Lower leg skin (tissue), 3 donors: ENCODE data around the gene FAM131A.

Experiments
- CTCF ChIP-seq, 3 donors: fragments of 450-650 bp; IDR thresholded peaks; one replicate each; pipeline ENCODE4 v1.5.1; 2016; ENCODE audit warnings: antibody characterized with exemption in 3 of 3, mild to moderate bottlenecking in 3 of 3, moderate library complexity in 2 of 3
- POLR2A ChIP-seq, 2 donors: fragments of 450-650 bp; IDR thresholded peaks; one replicate each; pipeline ENCODE4 v1.6.1; 2016 to 2017; ENCODE audit warnings: antibody characterized with exemption in 2 of 2, mild to moderate bottlenecking in 1 of 2, moderate library complexity in 1 of 2

DNA sequence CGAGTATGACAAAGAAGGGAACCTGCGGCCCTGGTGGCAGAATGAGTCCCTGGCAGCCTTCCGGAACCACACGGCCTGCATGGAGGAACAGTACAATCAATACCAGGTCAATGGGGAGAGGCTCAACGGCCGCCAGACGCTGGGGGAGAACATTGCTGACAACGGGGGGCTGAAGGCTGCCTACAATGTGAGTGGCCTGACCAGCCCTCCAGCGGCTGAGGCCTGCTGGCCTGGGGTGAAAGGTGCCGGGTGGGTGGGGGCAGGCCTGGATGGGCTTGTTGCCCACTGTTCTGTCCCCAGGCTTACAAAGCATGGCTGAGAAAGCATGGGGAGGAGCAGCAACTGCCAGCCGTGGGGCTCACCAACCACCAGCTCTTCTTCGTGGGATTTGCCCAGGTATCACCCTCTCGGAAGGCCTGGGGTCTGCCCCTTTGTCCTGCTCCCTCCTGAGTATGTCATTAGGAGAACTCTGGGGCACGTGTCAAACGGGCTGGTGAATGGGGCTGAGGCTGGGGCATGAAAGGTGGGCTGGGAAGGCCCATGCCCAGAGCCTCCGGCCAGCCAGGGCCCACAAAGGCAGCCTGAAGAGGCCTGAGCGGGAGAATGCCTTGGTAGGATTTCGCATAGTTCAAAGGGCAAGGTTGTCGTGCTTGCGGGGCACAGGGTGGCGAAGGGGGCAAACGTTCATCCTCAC is 46.2 kb upstream of the FAM131A start:
- TF ChIP-seq CTCF (IDR thresholded peaks at IDR 0.05), result no peak
- no peak for TF ChIP-seq POLR2A (IDR thresholded peaks at IDR 0.05)
